ENCODE measurements around the gene CDCA4.

Gene CDCA4

DNA sequence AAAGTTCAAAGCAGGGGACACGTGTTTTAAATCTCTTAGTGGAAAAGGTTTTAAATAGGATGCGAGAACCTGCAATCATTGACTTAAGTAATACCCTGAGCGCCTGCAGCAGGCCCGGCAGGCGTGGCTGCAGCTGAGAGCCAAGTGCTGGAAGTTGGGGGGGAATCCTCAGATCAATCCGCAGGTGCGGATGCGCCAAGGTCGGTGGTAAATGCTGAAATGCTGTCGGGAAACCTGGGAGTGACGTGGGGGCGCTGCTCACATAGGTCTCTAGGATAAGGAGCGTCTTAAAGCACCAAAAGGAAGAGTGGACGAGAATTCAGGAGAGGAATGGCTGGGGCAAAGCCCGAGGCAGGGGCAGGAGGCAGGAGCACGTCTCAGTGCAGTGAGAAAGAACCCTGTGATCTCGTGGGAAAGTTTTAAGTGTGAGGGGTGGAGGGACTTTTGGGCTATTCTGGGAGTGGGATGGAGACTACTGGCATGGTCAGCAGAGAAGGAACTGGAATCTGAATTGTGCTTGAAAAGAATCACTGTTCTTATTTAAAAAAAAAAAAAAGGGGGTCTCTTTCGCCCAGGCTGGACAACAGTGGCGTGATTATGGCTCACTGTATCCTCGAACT, 883 bp upstream of the CDCA4 start:
- Histone ChIP-seq H3K27ac (ENCODE audit: low read depth, low read length, poor library complexity, severe bottlenecking) (peak overlapping the region; percentile 55), H3K9me3 (ENCODE audit: low read length) (no peaks in the 10 kb centered on the region), H3K9me2 (ENCODE audit: low read depth, low read length) (no peaks in the 10 kb centered on the region), H3F3A (ENCODE audit: insufficient read depth, low read length) (0 out of 2 replicates have a peak, but pooled peaks cover 6% of the 10 kb centered on the region), H3K36me3 (ENCODE audit: insufficient read depth, low read length) (peaks cover 29% of the 10 kb centered on the region), H4K20me1 (ENCODE audit: insufficient read depth, low read length) (no peaks in the 10 kb centered on the region), H3K27me3 (ENCODE audit: insufficient read depth, low read length) (no peaks in the 10 kb centered on the region), H3K4me1 (ENCODE audit: insufficient read depth, low read length, severe bottlenecking) (peaks cover 56% of the 10 kb centered on the region), H3K9ac (ENCODE audit: low read length) (peak overlapping the region; percentile 97), H3K79me2 (ENCODE audit: insufficient read depth, low read length) (peaks cover 37% of the 10 kb centered on the region), H3K4me2 (ENCODE audit: low read length) (peak overlapping the region; percentile 91), H3K4me3 (ENCODE audit: low read depth, low read length, poor library complexity, severe bottlenecking) (peak overlapping the region; percentile 87), H2AFZ (ENCODE audit: low read length) (no peak overlapping the region)
- TF ChIP-seq EZH2 (IDR thresholded peaks at IDR 0.05; ENCODE audit: borderline replicate concordance, low read length): no peak
- TF ChIP-seq, protein P1, sequence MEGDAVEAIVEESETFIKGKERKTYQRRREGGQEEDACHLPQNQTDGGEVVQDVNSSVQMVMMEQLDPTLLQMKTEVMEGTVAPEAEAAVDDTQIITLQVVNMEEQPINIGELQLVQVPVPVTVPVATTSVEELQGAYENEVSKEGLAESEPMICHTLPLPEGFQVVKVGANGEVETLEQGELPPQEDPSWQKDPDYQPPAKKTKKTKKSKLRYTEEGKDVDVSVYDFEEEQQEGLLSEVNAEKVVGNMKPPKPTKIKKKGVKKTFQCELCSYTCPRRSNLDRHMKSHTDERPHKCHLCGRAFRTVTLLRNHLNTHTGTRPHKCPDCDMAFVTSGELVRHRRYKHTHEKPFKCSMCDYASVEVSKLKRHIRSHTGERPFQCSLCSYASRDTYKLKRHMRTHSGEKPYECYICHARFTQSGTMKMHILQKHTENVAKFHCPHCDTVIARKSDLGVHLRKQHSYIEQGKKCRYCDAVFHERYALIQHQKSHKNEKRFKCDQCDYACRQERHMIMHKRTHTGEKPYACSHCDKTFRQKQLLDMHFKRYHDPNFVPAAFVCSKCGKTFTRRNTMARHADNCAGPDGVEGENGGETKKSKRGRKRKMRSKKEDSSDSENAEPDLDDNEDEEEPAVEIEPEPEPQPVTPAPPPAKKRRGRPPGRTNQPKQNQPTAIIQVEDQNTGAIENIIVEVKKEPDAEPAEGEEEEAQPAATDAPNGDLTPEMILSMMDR (IDR thresholded peaks at IDR 0.05; ENCODE audit: low read length): peak; percentile 57

DNA sequence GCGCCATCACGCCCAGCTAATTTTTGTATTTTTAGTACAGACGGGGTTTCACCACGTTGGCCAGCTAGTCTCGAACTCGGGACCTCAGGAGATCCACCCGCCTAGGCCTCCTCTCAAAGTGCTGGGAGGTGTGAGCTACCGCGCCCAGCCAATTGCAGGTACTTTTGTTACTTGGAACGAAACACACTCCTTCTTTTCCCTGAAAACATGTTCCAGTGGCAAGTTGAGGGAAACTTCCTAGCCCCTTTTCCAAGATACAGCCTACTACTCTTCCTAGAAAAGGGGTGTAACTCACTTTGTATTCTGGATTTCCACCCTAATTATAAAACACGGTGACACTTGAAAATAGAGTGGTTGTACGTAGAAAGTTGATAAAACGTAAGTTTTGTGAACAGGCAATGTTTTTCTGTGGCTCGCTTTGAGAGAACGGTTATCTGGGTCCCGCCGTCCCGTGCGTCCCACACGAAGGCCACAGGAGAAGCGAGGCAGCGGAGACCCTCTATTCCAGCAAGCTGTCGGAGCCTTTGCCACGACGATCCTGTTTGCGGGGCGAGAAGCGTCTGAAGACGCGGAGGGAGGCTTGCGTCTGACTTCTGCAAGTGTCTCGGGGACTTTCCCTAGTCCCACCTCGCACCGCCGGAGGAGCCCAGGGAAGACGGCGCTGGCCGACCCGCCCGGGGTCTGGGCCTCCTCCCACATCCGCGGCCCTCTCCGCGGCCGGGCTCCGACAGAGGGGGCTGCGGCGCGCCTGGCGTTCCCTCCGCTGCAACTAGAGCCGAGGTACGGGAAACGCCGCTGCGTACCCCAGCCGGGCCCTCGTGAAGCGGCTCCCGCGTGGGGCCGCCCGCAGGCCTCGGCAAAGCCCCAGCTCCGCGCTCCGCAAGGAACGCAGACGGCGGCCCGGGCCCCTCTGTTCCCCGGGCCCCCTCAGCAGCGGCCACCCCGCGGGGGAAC, 745 bp downstream of the CDCA4 start:
- H3K4me3 ChIP-seq (ENCODE audit: low read depth, low read length, poor library complexity, severe bottlenecking): peak overlapping the region; percentile 99
- peaks cover 71% of the 10 kb centered on the region for H3K4me1 ChIP-seq (ENCODE audit: insufficient read depth, low read length, severe bottlenecking)
- no peaks in the 10 kb centered on the region for H4K20me1 ChIP-seq (ENCODE audit: insufficient read depth, low read length)
- peak overlapping the region; percentile 95 for H3K4me2 ChIP-seq (ENCODE audit: low read length)
- H3K36me3 ChIP-seq (ENCODE audit: insufficient read depth, low read length): peaks cover 40% of the 10 kb centered on the region
- no peak overlapping the region for H2AFZ ChIP-seq (ENCODE audit: low read length)
- H3K9me3 ChIP-seq (ENCODE audit: low read length): no peaks in the 10 kb centered on the region
- peak overlapping the region; percentile 100 for H3K9ac ChIP-seq (ENCODE audit: low read length)
- TF ChIP-seq EZH2 (IDR thresholded peaks at IDR 0.05; ENCODE audit: borderline replicate concordance, low read length): no peak
- TF ChIP-seq, protein P1 (IDR thresholded peaks at IDR 0.05; ENCODE audit: low read length): no peak
- no peaks in the 10 kb centered on the region for H3K27me3 ChIP-seq (ENCODE audit: insufficient read depth, low read length)
- H3K27ac ChIP-seq (ENCODE audit: low read depth, low read length, poor library complexity, severe bottlenecking): peak overlapping the region; percentile 79
- 0 out of 2 replicates have a peak, but pooled peaks cover 6% of the 10 kb centered on the region for H3F3A ChIP-seq (ENCODE audit: insufficient read depth, low read length)
- H3K9me2 ChIP-seq (ENCODE audit: low read depth, low read length): no peaks in the 10 kb centered on the region
- peaks cover 53% of the 10 kb centered on the region for H3K79me2 ChIP-seq (ENCODE audit: insufficient read depth, low read length)

DNA sequence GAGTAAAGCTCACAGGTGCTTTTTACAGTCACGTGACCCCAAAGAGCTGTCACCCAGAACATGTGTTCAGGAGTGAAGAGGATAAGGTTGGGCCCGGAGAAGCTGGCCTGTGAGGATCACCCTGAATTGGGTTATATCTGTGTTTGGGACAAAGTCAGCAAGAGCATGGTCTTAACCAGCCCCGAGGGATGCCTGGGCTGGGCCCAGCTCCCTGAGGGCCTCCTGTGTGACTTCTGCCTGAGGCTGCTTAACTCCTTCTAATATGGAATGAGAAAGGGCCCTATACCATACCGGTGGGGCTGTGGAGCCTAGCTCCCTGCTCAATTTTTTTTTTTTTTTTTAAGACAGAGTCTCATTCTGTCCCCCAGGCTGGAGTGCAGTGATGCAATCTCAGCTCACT, 2.5 kb downstream of the CDCA4 start:
- H3K27ac ChIP-seq (ENCODE audit: low read depth, low read length, poor library complexity, severe bottlenecking): peak overlapping the region; percentile 79
- peak overlapping the region; percentile 99 for H3K4me3 ChIP-seq (ENCODE audit: low read depth, low read length, poor library complexity, severe bottlenecking)
- peaks cover 40% of the 10 kb centered on the region for H3K36me3 ChIP-seq (ENCODE audit: insufficient read depth, low read length)
- H3K4me2 ChIP-seq (ENCODE audit: low read length): peak overlapping the region; percentile 95
- no peaks in the 10 kb centered on the region for H4K20me1 ChIP-seq (ENCODE audit: insufficient read depth, low read length)
- H3K9me3 ChIP-seq (ENCODE audit: low read length): no peaks in the 10 kb centered on the region
- TF ChIP-seq EZH2 (IDR thresholded peaks at IDR 0.05; ENCODE audit: borderline replicate concordance, low read length): no peak
- TF ChIP-seq, protein P1 (IDR thresholded peaks at IDR 0.05; ENCODE audit: low read length): no peak
- H3K79me2 ChIP-seq (ENCODE audit: insufficient read depth, low read length): peaks cover 70% of the 10 kb centered on the region
- H3K4me1 ChIP-seq (ENCODE audit: insufficient read depth, low read length, severe bottlenecking): peaks cover 77% of the 10 kb centered on the region
- H2AFZ ChIP-seq (ENCODE audit: low read length): no peak overlapping the region
- peak overlapping the region; percentile 17; the same call in 1 of the 2 replicates for H3K9ac ChIP-seq (ENCODE audit: low read length)
- H3K27me3 ChIP-seq (ENCODE audit: insufficient read depth, low read length): no peaks in the 10 kb centered on the region
- H3K9me2 ChIP-seq (ENCODE audit: low read depth, low read length): no peaks in the 10 kb centered on the region
- 0 out of 2 replicates have a peak, but pooled peaks cover 2% of the 10 kb centered on the region for H3F3A ChIP-seq (ENCODE audit: insufficient read depth, low read length)
